Astrocyte (in vitro differentiated cells and primary cell): ENCODE measurements around the gene SCAI.

Experiments used
- CTCF ChIP-seq: IDR thresholded peaks from 2 replicates; pipeline ENCODE4 v1.5.1; 2011; ENCODE audit warnings: low read depth, mild to moderate bottlenecking, inconsistent platforms, low read length, moderate library complexity; ENCODE audit not compliant: insufficient read depth
- EZH2 ChIP-seq: IDR thresholded peaks from 2 replicates; pipeline ENCODE4 v1.6.1; 2012; ENCODE audit warnings: mild to moderate bottlenecking, low read length, inconsistent platforms; ENCODE audit not compliant: insufficient read depth

GRCh38 chr9:125141251-125141650 lies 2.1 kb downstream of the SCAI start:
- no peak for TF ChIP-seq CTCF
- no peak for TF ChIP-seq EZH2
